Progenitor cell of endocrine pancreas (in vitro differentiated cells): ENCODE measurements around the gene OTULIN. TPM values are rescaled to one million over a fixed set of nuclear protein-coding genes. Genes with fewer than 3 reads are reported as not detected.

ENCODE experiments used
- DNase-seq: peaks from one replicate; pipeline ENCODE4 v3.0.0; 2021; ENCODE audit warnings: low spot score; ENCODE audit not compliant: unreplicated experiment
- H3K27ac Mint-ChIP-seq: 2 replicates; pipeline ENCODE4 v1.8.0; 2021; ENCODE audit warnings: mild to moderate bottlenecking, moderate library complexity, mixed read lengths
- H3K27me3 Mint-ChIP-seq: 2 replicates; pipeline ENCODE4 v1.8.0; 2021; ENCODE audit warnings: mixed read lengths
- H3K36me3 Mint-ChIP-seq: 2 replicates; pipeline ENCODE4 v1.8.0; 2022; ENCODE audit warnings: mixed read lengths; ENCODE audit not compliant: insufficient read depth
- H3K4me1 Mint-ChIP-seq: 2 replicates; pipeline ENCODE4 v1.8.0; 2021; ENCODE audit warnings: low read depth, mixed read lengths
- H3K4me3 Mint-ChIP-seq: 2 replicates; pipeline ENCODE4 v1.8.0; 2021; ENCODE audit warnings: low read depth, mild to moderate bottlenecking, moderate library complexity, mixed read lengths
- H3K9me3 Mint-ChIP-seq: 2 replicates; pipeline ENCODE4 v1.8.0; 2021; ENCODE audit warnings: low read depth, mixed read lengths
- total RNA-seq: library from RNA; stranded (reverse); gene quantifications from 2 replicates; pipeline ENCODE4 v1.2.1, GENCODE V29; 2021
- TF ChIP-seq, protein P1 (sequence below): fragments of 200-600 bp; sonication (generic); IDR thresholded peaks from one replicate; pipeline ENCODE4 v1.5.0; 2021; ENCODE audit warnings: antibody characterized with exemption, mild to moderate bottlenecking; ENCODE audit not compliant: unreplicated experiment

OTULIN gene
- total RNA-seq, 1 donor from 2014 or later, result 36.4 TPM

DNA sequence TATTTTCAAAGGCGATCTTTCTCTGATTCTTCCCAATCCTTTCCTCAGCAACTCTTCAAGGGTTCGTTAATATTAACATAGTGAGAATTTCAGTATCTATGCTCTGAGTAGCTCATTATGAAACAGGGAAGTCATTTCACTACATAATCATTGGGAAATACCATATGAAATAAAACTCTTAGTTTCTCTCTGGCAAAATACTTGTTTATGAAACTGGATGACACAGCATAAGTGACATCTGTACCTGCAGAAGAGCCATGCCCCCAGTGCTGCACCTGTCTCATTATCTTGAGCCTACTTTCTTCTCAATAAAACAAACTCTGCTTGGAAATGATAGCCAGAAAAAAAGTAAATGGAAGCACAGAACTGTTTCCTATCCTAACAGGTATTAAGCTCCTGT lies 33.8 kb upstream of the OTULIN start:
- no peaks in the 10 kb centered on the region for H3K4me1 Mint-ChIP-seq
- H3K9me3 Mint-ChIP-seq, result no peaks in the 10 kb centered on the region
- no peak overlapping the region for H3K4me3 Mint-ChIP-seq
- no peaks in the 10 kb centered on the region for H3K27me3 Mint-ChIP-seq
- H3K36me3 Mint-ChIP-seq, result no peaks in the 10 kb centered on the region
- DNase-seq, result no peak
- TF ChIP-seq, protein P1, sequence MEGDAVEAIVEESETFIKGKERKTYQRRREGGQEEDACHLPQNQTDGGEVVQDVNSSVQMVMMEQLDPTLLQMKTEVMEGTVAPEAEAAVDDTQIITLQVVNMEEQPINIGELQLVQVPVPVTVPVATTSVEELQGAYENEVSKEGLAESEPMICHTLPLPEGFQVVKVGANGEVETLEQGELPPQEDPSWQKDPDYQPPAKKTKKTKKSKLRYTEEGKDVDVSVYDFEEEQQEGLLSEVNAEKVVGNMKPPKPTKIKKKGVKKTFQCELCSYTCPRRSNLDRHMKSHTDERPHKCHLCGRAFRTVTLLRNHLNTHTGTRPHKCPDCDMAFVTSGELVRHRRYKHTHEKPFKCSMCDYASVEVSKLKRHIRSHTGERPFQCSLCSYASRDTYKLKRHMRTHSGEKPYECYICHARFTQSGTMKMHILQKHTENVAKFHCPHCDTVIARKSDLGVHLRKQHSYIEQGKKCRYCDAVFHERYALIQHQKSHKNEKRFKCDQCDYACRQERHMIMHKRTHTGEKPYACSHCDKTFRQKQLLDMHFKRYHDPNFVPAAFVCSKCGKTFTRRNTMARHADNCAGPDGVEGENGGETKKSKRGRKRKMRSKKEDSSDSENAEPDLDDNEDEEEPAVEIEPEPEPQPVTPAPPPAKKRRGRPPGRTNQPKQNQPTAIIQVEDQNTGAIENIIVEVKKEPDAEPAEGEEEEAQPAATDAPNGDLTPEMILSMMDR, result no peak
- no peak overlapping the region for H3K27ac Mint-ChIP-seq

DNA sequence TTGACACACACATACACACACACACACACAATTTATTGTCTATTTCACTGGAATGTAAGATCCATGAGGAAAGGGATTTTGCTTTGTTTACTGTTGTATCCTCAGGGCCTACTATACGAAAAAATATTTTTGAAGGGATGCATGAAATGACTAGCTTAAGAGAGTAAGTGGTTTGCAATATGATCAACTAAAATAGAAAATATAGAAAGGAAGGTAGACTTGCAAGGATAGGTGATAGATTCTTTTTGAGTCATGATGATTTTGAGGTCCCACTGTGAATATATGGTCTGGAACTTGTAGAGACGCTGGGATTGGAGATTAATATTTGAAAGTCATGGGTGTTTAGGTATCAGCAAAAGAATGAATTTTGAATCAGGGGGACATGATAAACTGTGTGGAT lies 28.9 kb upstream of the OTULIN start:
- Mint-ChIP-seq H3K27ac (no peak overlapping the region), H3K36me3 (no peaks in the 10 kb centered on the region), H3K27me3 (peaks cover 5% of the 10 kb centered on the region), H3K4me1 (no peaks in the 10 kb centered on the region), H3K4me3 (no peak overlapping the region), H3K9me3 (no peaks in the 10 kb centered on the region)
- TF ChIP-seq, protein P1, result no peak
- DNase-seq, result no peak

DNA sequence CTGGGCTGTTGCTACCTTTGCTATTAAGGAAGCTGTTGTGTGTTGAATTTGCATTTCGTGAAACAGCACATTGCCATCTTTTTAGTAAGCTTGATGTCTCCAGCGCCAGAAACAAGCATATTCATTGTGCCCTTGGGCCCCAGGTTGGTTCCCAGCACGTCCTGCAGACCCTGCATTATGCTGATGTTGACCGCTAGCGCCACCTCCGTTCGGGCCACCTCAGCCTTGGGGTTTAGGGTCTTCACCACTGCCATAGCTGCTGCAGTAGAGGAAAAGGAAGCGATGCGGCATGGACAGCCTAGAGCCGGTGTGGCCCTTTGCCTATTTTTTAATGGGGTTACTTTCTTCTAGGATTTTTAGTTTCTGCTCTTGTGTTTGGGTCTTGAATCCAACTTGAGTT lies 23.8 kb upstream of the OTULIN start:
- Mint-ChIP-seq H3K36me3 (no peaks in the 10 kb centered on the region), H3K9me3 (peaks cover 4% of the 10 kb centered on the region), H3K27me3 (peaks cover 8% of the 10 kb centered on the region), H3K27ac (no peak overlapping the region), H3K4me1 (no peaks in the 10 kb centered on the region), H3K4me3 (no peak overlapping the region)
- DNase-seq, result no peak
- TF ChIP-seq, protein P1, result no peak

DNA sequence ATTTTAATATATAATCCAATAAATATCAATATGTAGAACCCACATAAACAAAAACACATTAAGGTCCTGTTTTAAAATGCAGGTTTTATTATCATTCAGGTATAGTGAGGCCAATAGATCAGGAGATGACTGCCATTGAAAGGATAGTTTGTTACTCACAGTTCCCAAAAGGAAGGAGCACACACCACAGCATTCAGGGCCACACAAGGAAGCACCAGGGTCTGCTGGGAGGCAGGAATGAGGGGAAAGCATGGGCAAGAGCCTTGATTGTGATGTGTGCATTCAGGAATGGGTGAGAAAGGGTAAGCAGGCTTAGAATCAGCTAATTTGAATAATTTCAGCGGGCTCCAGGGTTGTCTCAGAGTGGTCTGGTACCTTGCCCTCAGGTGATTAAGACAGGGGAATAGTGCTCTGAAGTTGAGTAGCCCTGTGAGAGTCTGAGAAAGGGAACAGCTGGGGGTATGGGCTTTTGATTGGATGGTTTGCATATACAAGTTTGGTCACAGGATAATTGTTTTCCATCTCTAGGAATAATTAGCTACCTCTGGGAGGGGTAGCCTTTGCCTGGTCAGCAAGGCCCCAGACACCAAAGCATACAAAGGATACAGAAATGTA lies 19.8 kb upstream of the OTULIN start:
- Mint-ChIP-seq H3K9me3 (peaks cover 4% of the 10 kb centered on the region), H3K27ac (no peak overlapping the region), H3K4me1 (peaks cover 1% of the 10 kb centered on the region), H3K27me3 (peaks cover 17% of the 10 kb centered on the region), H3K36me3 (no peaks in the 10 kb centered on the region), H3K4me3 (no peak overlapping the region)
- DNase-seq, result no peak
- TF ChIP-seq, protein P1, result no peak

DNA sequence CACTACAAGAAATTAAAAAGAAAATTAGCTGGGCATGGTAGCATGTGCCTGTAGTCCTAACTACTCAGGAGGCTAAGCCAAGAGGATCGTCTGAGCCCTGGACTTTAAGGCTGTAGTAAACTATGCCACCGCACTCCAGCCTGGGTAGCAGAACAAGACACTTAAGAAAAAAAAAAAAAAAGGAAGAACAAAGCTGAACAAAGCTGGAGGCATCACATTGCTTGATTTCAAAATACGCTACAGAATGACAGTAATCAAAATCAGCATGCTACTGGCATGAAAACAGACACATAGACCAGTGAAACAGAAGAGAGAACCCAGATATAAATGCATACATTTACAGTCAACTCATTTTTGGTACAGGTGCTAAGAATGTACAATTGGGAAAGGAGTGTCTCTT lies 14.5 kb upstream of the OTULIN start:
- no peaks in the 10 kb centered on the region for H3K36me3 Mint-ChIP-seq
- H3K9me3 Mint-ChIP-seq, result no peaks in the 10 kb centered on the region
- TF ChIP-seq, protein P1, result no peak
- H3K27me3 Mint-ChIP-seq, result peaks cover 33% of the 10 kb centered on the region
- peaks cover 1% of the 10 kb centered on the region for H3K4me1 Mint-ChIP-seq
- H3K4me3 Mint-ChIP-seq, result no peak overlapping the region
- H3K27ac Mint-ChIP-seq, result no peak overlapping the region
- DNase-seq, result no peak
